Central memory CD4-positive, alpha-beta T cell (primary cell): ENCODE measurements around the gene BZW1.

Source experiments
- DNase-seq: peaks from one replicate; pipeline ENCODE4 v3.0.0; 2022

BZW1 gene

DNA sequence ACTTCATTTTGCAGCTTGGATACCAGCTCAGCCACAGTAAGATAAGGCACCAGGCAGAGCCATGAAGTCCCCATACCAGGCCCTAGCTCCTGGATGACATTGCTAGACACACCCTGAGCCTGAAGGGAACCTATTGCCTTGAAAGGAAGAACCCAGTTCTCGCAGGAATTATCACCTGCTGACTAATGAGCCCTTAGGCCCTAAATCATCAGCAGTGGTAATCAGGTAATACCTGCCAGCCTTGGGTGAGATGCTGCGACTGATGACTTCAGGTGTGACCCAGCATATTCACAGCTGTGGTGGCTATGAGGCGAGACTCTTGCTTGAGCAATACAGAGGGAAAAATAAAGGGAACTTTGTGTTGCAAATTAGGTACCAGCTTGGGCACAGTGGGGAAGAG lies 27.8 kb downstream of the BZW1 start:
- no peak for DNase-seq

DNA sequence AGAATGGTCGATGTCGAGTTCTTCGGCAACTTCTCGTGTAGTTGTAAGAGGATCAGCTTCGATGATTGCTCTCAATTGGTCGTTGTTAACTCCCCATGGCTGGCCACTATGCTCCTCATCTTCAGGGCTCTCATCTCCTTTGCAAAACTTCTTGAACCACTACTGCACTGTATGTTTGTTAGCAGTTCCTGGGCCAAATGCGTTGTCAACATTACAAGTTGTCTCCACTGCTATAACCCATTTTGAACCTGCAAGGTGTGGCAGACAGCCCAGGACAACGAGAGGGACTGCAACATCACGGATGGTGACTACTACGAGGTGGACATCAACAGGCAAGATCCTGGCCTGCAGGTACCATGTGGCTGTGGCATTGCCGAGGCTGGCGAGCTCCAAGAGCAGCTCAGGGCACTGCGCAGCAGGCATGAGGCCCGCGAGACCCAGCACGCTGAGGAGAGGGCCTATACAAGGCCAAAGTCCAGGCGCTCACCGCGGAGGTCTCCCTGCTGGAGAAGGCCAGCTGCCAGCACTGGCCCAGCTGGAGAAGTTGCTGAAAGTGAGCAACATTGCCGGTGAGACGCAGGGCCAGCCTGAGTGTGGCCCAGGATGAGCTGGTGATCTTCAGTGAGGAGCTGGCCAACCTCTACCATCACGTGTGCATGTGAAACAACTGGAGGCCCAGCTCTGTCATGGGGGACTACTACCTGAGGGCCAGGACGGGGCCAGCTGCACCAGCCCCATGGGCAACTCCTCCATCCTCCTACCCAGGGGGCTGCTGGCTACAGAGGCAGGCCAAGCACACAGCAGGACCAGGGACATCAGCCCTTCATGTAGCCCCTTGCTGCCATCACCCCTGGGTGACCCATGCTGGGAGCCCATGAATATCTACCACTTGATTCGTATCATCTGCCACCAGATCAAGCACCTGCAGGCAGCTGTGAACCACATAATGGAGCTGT lies 32.6 kb downstream of the BZW1 start:
- DNase-seq, result no peak

DNA sequence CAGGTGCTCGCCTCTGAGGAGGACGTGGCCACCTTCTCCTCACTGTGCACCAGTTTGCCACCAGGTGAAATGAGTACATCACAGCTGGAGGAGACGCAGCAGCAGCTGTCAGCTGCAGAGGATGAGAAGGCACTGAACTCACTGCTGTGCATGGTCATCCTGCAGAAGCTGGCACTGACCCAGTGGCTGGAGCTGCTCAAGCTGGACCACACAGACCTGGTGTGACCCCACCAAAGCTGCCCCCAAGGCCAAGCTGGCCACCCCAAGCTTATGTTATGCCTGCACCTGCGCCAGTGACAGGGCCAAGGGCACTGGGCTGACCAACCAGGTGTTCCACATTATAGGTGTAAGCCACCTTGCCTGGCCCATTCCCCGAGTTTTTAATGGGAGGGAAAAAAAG lies 33.5 kb downstream of the BZW1 start:
- no peak for DNase-seq

DNA sequence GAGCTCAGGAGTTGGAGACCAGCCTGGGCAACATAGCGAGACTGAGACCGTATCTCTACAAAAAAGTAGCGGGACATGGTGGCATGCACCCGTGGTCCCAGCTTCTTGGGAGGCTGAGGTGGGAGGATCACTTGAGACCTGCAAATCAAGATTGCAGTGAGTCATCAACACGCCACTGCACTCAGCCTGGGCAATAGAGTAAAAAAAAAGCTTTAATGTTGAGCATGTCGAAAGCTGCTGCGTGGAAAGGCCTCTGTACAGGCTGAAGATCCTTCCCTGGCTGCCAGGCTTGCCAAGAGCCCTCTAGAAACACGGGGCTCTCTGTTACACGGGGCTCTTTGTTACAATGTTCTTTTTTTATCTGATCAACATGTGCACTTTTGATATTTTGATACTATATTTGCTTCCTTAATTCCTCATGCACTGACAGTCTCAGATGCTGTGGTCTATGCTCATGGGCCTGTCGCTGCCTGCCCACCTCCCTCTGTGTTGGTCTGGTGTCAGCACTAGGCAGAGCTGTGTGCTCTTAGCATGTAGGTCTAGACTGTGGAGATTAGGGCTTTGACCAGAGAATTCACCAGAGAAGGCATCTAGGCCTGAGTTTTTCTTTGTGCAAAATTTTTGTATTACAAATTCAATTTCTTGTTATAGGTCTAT lies 34.1 kb downstream of the BZW1 start:
- no peak for DNase-seq

DNA sequence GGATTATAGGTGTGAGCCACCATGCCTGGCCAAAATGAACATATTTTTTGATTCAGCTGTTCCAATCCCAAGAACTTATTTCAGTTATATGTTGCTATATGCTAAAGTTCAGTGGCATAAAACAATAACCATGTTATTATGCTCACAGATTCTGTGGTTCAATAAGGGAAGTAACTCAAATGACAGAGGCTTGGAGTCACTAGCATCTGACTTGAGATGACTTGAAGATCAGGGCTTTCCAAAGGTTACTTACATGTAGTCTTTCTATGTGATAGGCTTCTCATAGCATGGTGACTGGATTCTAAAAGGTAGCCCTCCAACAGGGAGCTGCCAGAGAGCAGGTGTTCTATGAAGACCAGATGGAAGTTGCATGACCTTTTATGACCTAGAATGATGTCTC lies 35.6 kb downstream of the BZW1 start:
- no peak for DNase-seq

DNA sequence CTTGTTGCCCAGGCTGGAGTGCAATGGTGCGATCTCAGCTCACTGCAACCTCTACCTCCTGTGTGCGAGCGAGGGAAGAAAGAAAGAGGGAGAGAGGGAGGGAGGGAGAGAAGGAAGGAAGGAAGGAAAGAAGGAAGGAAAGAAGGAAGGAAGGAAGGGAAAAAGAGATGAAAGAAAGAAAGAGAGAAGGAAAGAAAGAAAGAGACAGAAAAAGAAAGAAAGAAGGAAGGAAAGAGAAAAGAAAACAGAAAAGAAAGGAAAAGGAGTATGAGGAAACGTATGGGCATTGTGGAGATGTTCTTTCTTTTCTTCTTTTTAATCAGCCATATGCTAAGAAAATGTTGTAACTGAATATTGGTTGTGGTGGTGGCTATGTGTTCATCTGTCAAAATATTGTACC lies 36.2 kb downstream of the BZW1 start:
- DNase-seq, result no peak

DNA sequence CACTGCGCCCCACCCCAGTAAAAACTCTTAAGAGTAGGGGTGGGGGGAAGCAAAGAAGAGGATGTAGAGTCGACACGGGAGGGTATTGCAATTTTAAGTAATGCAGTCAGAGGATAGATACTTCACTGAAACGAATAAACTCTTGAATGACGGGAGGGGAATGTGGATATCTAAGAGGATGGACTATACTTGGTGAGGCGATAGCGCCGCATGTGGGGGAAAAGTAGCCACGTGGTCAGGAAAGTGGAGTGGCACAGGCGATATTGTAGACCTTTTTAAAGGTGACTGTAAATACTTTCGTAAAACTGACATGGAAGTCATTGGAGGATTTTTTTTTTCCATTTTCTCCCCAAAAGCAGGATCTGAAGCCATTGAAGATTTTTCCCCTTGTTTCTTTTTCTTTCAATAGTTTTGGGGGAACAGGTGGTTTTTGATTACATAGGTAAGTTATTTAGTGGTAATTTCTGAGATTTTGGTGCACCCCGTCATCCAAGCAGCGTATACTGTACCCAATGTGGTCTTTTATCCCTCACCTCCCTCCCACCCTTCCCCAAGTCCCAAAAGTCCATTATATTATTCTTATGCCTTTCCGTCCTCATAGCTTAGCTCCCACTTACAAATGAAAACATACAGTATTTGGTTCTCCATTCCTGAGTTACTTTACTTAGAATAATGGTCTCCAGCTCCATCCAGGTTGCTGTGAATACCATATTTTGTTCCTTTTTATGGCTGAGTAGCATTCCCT lies 39.0 kb downstream of the BZW1 start:
- DNase-seq, result no peak

DNA sequence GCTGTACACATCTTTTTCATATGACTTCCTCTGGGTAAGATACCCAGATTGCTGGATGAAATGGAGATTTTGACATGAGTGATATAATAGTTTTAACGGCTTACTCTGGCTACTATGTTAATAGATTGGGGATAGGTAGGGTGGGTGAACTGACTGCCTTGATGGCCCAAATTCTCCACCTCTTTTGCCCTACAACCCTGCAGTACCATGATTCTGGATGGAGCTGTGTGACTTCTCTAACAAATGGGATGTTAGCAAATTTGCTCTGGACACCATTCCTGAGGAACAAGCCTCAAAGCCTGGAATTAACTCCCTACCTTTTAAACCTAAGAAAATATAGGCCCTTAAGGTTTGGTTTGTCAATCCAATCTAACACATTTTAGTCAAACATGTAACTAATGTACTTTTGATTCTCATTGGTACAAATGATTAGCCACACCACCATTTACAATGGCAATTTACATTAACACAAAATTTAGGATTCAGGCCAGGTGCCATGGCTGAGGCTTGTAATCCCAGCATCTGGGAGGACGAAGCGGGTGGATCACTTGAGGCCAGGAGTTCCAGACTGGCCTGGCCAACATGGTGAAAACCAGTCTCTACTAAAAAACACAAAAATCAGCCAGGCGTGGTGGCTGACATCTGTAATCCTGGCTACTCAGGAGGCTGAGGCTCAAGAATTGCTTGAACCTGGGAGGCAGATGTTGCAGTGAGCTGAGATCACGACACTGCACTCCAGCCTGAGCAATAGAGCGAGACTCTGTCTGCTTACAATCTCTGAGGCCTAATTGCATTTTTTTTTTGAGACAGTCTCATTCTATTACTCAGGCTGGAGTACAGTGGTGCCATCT lies 39.9 kb downstream of the BZW1 start:
- DNase-seq, result no peak

DNA sequence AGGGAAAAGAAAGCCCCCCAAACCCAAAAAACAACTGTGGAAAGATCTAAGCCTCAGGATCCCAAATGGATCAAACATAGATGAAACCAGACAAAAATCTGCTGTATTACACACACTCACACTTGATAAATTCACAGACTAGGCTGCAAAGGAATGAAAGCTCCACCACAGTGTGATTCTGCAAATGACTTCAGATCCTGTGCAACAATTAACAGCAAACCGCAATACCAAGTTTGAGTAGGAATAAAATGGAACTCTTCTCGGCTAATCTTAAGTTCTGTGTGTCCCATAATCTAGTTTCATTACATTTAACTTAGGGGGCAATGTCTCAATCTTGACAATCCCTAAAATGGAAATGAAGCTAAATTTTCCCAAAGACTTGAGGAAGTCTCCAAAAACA lies 40.9 kb downstream of the BZW1 start:
- DNase-seq, result no peak

DNA sequence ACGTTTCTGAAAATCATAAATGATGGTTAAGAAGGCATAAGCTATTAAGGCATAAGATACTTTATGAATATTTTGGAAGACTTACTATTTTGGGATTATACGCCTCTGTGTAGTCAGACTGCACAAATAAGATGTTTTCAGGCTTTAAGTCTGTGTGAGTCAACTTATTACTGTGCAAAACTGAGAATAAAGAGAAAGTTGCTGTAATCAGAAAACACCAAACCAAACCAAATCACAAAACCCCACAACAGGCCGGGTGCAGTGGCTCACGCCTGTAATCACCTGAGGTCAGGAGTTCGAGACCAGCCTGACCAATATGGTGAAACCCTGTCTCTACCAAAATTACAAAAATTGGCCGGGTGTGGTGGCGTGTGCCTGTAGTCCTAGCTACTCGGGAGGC lies 45.1 kb downstream of the BZW1 start:
- DNase-seq, result no peak

DNA sequence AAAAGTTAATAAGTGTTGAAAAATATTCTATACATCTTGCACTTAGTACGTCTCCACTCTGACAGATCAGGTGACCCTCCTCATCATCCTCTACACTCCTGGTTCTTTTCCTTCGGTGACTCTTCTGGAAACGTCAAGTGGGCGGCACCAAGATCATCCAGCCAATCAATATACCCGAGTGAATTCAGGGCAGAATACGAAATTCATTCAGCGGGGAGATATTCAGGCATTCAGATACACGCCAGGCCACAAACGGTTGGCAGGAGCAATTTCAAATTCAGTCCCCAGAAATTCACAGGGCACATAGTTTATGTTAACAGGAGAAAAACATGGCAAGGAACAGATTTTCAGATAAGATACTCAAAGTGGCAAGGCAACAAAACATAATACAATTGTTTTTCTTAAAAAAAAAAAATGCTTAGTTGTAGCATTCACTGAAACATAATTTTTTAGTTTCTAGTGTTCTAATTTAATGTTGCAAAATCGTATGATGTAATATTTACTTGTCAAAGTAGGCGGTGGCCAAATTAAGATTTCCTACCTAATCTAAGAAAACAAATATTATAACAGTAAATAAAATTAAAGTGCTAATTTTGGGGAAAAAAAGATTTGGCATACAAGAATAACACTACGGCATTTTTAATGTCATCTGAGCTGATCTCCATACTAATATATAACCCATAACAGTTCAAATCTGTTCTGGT lies 48.5 kb downstream of the BZW1 start:
- no peak for DNase-seq

DNA sequence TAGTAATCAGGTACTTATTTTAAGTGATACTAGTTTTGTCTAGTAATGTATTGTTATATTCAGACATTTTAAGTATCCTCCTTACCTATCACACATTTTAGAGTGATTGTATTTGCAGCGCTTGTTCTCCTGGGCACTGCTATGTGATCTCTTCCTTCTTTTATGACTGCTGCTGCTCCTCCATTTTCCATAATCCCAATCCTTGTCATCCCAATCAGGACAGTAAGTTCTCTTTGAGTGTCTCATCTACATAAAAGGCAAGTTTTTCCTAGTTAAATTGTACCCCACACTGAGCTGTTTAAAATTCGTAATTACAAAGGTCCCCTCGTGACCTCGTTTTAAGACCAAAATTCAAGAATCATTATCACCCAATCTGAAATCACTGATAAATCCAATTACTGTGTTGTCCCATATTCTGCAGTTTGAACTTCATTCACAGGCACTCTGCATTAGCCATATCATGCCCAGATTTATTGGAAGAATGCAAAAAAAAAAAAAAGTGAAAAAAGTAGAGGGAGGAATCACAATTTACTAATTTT lies 50.0 kb downstream of the BZW1 start:
- DNase-seq, result no peak

DNA sequence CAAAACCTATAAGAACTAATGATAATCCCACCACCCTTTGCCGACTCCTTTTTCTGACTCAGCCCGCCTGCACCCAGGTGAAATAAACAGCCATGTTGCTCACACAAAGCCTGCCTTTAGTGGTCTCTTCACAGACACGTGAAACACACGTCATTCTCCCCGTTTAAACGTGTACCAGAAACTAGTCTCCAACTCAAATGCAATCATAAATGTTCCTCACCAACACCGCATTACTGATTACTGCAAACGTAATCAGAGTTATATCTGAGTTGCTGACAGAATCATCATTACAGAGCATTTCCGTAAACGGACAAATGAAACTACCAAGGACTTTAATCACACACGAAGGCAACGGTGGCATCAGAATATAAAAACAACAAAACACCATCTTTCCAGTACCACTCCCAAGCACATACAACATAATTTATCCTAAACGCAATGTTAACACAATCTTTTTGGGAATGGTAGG lies 50.9 kb downstream of the BZW1 start:
- peak; percentile 76 for DNase-seq

DNA sequence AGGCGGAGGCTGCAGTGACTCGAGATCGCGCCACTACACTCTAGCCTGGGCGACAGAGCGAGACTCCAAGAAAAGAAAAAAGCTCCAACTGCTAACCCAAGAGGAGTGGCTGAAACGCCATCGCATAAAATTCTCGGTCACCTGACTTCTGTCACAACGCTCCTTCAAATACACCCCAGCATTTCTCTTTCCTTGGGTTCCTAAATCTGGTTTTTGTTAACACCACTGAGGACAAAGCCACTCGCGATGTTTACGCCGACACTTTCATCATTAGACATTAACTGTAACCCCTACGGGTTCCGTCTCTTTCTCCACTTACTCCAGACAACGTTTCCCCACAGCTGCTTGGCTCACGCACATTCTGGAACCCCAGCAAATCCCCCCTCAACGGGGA lies 52.1 kb downstream of the BZW1 start:
- no peak for DNase-seq

DNA sequence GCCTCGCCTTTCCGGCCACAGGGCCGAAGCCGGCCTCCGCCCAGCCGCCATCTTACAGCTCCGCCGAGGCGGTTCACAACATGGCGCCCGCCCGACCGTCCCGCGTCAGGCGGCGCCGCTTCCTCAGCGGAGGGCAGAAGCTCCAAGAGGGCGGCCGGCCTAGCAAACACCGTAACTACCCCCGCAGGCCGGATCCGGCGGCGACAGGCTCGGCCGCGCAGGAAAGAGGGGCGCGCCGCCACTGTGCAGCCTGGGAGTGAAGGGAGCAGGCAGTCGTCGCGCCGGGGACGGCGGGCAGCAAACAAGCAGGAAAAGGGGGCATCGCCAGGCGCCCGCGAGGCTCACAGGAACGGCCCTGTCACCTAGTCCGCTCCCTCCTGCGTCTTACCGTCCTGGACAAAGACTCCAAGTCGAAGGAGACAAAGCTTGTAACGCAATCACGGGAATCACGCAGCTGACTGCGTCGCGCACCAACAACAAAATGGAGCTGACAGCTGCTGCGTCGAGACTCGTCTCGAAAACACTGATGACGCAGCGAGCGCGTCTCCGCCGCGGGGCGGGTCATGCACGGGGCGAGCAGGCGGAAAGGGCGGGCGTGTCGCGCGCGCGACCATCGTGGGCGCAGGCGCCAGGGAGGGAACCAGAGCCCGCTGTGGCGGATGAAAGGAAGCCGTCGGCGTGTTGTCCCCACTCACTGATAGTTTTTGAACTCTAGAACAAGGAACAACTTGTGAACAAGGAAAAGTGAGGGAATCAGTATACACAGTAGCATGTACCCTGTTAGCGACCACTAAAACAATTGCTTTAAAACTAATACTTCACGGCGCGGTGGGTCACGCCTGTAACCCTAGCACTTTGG lies 52.7 kb downstream of the BZW1 start, which contains the start of gene CLK1:
Gene CLK1 (minus strand): TSS at position 483 of the 859 bp plus-strand sequence. CDS start 2,796 bp downstream, outside the sequence.
- DNase-seq, result peak; percentile 93

DNA sequence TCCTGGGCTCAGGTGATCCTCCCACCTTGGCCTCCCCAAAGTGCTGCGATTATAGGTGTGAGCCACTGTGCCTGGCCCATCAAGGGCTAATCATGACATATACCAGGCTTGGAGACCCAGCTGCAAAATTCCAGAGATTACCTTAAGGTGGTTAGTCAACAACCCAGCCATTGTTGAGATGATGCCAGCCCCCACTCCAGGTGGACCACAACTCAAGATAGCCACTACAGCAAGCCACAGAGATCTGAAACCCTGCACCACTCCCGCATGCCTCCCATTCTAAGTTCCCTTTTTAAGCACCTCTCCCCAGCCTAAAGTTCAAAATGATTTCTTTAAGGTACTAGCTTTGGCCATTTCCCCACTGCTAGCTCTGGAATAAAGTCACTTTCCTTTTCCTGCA lies 57.3 kb downstream of the BZW1 start:
- DNase-seq, result no peak

DNA sequence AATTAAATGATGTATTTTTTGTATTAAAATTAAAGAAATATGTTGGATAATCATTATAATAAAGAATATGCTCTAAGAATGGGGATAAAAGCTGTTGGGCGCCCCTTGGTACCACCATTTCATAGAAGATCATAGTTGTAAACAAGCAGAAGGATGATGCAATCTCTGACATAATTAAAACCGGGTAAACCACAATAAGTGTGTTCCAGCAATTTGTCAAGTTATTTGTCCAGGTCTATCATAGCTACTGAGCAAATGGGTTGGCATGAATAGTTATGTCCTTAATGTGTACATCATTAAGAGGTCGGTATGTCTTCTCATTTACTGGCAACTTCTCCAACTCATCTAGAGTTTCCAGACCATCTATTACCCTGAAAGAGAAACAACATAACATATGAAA lies 59.4 kb downstream of the BZW1 start:
- no peak for DNase-seq

DNA sequence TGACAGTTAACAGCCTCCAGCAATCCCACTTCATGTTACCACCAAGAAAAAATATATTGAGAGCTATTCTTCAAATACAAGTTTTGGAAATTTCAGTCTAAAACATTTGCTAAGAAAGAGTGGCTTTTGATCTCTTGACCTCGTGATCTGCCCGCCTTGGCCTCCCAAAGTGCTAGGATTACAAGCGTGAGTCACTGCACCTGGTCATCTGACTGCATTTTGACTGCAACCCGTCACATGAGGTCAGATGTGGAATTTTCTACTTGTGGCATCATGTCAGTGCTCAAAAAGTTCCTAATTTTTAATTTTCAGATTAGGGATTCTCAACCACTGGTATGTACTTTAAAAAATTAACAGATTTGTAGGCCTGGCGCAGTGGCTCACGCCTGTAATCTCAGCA lies 61.9 kb downstream of the BZW1 start:
- no peak for DNase-seq
